ENCODE measurements around the gene FAM168A. TPM values are rescaled to one million over a fixed set of nuclear protein-coding genes. Genes with fewer than 3 reads are reported as not detected.

The FAM168A gene
- polyA plus RNA-seq, 2 of the 4 experiments (the other 2 are of a cell fraction): 15.3 to 19.2 TPM

DNA sequence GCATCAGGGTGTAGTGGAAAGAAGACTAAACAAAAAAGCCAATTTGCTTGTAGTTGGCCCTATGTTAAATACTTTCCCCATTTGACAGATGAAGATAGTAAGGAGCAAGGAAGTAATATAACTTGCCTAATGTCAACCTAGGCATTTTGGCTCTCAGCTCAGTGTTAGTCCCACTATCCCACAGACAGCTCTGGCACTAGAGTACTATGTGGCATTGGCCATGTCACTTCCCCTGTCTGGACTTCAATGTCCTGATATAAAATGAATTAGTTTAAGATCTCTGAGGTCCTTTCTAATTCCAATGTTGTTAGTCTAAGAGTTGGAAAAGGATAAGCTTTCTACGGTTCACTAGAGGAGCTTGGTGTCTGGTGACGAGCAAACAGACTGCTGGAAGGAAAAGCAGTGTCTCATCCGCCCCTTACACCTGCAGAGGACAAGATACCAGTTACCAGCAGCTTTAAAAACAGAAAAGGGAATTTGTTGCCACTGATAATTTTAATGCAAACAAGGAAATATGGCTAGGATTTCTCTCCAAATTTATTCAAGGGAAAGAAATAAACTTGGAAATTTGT is 129.2 kb downstream of the FAM168A start (continued):
- TF ChIP-seq KDM1A (IDR thresholded peaks at IDR 0.05; ENCODE audit: low read depth) (no peak), HDAC2 (IDR thresholded peaks at IDR 0.05) (no peak), PHF8 (IDR thresholded peaks at IDR 0.05; ENCODE audit: borderline replicate concordance, low read depth) (no peak), CHD4 (IDR thresholded peaks at IDR 0.05; ENCODE audit: borderline replicate concordance) (no peak), FOXS1 (CRISPR knock-in tag; IDR thresholded peaks at IDR 0.05) (no peak), ZFP36 (IDR thresholded peaks at IDR 0.05; ENCODE audit: borderline replicate concordance, partially characterized antibody) (no peak), TFCP2L1 (CRISPR knock-in tag; IDR thresholded peaks at IDR 0.05) (no peak)
- TF ChIP-seq, protein P1, sequence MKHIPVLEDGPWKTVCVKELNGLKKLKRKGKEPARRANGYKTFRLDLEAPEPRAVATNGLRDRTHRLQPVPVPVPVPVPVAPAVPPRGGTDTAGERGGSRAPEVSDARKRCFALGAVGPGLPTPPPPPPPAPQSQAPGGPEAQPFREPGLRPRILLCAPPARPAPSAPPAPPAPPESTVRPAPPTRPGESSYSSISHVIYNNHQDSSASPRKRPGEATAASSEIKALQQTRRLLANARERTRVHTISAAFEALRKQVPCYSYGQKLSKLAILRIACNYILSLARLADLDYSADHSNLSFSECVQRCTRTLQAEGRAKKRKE (CRISPR knock-in tag; IDR thresholded peaks at IDR 0.05; ENCODE audit: low read depth): no peak
- TF ChIP-seq, protein P2, sequence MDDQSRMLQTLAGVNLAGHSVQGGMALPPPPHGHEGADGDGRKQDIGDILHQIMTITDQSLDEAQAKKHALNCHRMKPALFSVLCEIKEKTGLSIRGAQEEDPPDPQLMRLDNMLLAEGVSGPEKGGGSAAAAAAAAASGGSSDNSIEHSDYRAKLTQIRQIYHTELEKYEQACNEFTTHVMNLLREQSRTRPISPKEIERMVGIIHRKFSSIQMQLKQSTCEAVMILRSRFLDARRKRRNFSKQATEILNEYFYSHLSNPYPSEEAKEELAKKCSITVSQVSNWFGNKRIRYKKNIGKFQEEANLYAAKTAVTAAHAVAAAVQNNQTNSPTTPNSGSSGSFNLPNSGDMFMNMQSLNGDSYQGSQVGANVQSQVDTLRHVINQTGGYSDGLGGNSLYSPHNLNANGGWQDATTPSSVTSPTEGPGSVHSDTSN (IDR thresholded peaks at IDR 0.05): no peak
- TF ChIP-seq, protein P3, sequence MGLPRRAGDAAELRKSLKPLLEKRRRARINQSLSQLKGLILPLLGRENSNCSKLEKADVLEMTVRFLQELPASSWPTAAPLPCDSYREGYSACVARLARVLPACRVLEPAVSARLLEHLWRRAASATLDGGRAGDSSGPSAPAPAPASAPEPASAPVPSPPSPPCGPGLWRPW (IDR thresholded peaks at IDR 0.05): no peak

DNA sequence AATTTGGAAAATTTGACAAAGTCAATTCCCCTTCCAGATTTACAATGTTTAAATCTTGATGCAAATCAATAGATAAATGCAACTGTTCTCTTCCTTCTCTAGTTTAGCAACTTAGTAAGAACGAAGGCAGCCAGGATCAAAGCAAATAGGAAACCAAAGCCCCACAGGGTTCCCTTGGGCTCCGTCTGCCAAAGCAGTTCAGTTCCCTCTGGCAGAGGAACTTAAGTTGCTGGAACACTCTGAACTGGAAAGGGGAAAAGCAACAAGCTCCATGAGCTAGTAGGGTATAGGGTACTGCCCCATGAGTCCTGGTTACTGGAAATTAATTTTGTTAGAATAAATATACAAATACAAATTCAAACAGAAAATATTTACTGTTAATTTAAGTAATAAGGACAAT is 130.4 kb downstream of the FAM168A start:
- Histone ChIP-seq H3K4me2 (no peak overlapping the region), H3K9me3 (no peaks in the 10 kb centered on the region), H3K27ac (no peak overlapping the region), H3K4me1 (no peaks in the 10 kb centered on the region), H3K4me3 (no peak overlapping the region)
- FAIRE-seq (no peak), DNase-seq (ENCODE audit: low read depth in 1 of 2, low spot score in 1 of 2) (no peak), ATAC-seq (no peak)
- ChIA-PET CTCF (interaction anchor here (9.1 kb wide), 1 partner anchor 12 kb away, joined by 43 read pairs; no protein-coding TSS in a partner anchor), POLR2A (no interaction called here)
- TF ChIP-seq HEYL (CRISPR knock-in tag; IDR thresholded peaks at IDR 0.05): no peak
- TF ChIP-seq, protein P4, sequence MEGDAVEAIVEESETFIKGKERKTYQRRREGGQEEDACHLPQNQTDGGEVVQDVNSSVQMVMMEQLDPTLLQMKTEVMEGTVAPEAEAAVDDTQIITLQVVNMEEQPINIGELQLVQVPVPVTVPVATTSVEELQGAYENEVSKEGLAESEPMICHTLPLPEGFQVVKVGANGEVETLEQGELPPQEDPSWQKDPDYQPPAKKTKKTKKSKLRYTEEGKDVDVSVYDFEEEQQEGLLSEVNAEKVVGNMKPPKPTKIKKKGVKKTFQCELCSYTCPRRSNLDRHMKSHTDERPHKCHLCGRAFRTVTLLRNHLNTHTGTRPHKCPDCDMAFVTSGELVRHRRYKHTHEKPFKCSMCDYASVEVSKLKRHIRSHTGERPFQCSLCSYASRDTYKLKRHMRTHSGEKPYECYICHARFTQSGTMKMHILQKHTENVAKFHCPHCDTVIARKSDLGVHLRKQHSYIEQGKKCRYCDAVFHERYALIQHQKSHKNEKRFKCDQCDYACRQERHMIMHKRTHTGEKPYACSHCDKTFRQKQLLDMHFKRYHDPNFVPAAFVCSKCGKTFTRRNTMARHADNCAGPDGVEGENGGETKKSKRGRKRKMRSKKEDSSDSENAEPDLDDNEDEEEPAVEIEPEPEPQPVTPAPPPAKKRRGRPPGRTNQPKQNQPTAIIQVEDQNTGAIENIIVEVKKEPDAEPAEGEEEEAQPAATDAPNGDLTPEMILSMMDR (IDR thresholded peaks at IDR 0.05): no peak
- WGBS (ENCODE audit: missing lambda C conversion rate): 87% methylated on average over 2 of the region's 2 CpGs

DNA sequence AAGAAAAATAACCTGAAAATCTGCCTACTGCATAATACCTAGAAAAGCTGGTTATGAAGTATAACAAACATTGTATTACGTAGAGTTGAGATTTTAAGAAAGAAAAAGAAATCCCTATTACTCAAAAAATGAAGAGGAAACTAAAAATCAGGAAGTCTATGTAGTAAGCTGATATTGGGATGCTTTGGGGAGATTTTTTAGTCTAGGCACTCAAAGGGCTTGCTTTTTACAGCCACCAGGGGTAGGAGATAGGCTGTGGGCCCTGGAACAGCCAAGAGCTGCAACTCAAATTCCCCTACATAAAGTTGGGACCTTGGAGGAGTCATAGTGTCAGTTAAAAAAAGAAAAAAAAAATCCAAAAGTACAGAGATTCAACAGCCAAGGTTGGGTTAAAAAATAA is 131.3 kb downstream of the FAM168A start:
- FAIRE-seq: no peak
- no peak overlapping the region for H3K4me3 ChIP-seq
- WGBS (ENCODE audit: missing lambda C conversion rate): 94% methylated on average over 1 of the region's 1 CpG
- POLR2A ChIA-PET: no interaction called here
- TF ChIP-seq, protein P5, sequence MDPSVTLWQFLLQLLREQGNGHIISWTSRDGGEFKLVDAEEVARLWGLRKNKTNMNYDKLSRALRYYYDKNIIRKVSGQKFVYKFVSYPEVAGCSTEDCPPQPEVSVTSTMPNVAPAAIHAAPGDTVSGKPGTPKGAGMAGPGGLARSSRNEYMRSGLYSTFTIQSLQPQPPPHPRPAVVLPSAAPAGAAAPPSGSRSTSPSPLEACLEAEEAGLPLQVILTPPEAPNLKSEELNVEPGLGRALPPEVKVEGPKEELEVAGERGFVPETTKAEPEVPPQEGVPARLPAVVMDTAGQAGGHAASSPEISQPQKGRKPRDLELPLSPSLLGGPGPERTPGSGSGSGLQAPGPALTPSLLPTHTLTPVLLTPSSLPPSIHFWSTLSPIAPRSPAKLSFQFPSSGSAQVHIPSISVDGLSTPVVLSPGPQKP (IDR thresholded peaks at IDR 0.05; ENCODE audit: low read depth, low read length): no peak
- no peak for TF ChIP-seq MAZ (IDR thresholded peaks at IDR 0.05; ENCODE audit: borderline replicate concordance, low read depth, low read length)
- TF ChIP-seq EHF (CRISPR knock-in tag; IDR thresholded peaks at IDR 0.05): no peak
- no peak for ATAC-seq
- no peaks in the 10 kb centered on the region for H3K4me1 ChIP-seq
- no peak for DNase-seq (ENCODE audit: low read depth in 1 of 2, low spot score in 1 of 2)
- CTCF ChIA-PET: interaction anchor here (0.6 to 9.1 kb wide), 4 partner anchors 9 to 102 kb away, joined by 3 to 43 read pairs (median 4); no protein-coding TSS in a partner anchor
- no peak overlapping the region for H3K4me2 ChIP-seq
- H3K9me3 ChIP-seq: no peaks in the 10 kb centered on the region
- no peak overlapping the region for H3K27ac ChIP-seq

DNA sequence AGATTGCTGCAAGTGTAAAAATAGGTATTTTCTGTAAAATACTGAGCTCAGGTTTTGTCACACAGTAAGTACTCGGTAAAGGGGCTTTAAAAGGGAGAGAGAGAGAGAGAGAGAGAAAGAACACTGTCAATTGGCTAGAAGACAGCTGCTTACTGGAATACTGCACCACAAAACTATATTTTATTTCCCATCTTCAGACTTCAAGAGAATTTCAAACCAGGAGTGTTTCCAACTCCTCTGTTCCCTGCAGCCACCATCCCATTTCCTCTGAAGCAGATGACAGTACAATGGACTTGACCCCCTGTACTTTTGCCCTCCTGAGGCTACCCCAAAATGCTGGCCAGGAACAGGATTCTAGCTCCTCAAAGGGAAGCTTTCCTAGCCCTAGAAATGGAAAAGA is 132.0 kb downstream of the FAM168A start:
- POLR2A ChIA-PET: no interaction called here
- 63% methylated on average over 1 of the region's 1 CpG for WGBS (ENCODE audit: missing lambda C conversion rate)
- TF ChIP-seq ZNF302 (CRISPR knock-in tag; IDR thresholded peaks at IDR 0.05): no peak
- TF ChIP-seq, protein P5 (IDR thresholded peaks at IDR 0.05; ENCODE audit: low read depth, low read length): no peak
- TF ChIP-seq POLR2A (IDR thresholded peaks at IDR 0.05; ENCODE audit: low read length): no peak
- TF ChIP-seq, protein P6, sequence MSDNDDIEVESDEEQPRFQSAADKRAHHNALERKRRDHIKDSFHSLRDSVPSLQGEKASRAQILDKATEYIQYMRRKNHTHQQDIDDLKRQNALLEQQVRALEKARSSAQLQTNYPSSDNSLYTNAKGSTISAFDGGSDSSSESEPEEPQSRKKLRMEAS (IDR thresholded peaks at IDR 0.05): no peak
- no peak for TF ChIP-seq TFCP2L1 (CRISPR knock-in tag; IDR thresholded peaks at IDR 0.05)
- no peak for TF ChIP-seq POLR2AphosphoS2 (conservative IDR thresholded peaks at IDR 0.05; ENCODE audit: low read length)
- TF ChIP-seq, protein P7, sequence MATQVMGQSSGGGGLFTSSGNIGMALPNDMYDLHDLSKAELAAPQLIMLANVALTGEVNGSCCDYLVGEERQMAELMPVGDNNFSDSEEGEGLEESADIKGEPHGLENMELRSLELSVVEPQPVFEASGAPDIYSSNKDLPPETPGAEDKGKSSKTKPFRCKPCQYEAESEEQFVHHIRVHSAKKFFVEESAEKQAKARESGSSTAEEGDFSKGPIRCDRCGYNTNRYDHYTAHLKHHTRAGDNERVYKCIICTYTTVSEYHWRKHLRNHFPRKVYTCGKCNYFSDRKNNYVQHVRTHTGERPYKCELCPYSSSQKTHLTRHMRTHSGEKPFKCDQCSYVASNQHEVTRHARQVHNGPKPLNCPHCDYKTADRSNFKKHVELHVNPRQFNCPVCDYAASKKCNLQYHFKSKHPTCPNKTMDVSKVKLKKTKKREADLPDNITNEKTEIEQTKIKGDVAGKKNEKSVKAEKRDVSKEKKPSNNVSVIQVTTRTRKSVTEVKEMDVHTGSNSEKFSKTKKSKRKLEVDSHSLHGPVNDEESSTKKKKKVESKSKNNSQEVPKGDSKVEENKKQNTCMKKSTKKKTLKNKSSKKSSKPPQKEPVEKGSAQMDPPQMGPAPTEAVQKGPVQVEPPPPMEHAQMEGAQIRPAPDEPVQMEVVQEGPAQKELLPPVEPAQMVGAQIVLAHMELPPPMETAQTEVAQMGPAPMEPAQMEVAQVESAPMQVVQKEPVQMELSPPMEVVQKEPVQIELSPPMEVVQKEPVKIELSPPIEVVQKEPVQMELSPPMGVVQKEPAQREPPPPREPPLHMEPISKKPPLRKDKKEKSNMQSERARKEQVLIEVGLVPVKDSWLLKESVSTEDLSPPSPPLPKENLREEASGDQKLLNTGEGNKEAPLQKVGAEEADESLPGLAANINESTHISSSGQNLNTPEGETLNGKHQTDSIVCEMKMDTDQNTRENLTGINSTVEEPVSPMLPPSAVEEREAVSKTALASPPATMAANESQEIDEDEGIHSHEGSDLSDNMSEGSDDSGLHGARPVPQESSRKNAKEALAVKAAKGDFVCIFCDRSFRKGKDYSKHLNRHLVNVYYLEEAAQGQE (IDR thresholded peaks at IDR 0.05): no peak
- TF ChIP-seq KDM1A (IDR thresholded peaks at IDR 0.05; ENCODE audit: low read depth): no peak

More for the DNA sequence above, 132.0 kb downstream of the FAM168A start:
- Histone ChIP-seq H3K4me3 (no peak overlapping the region), H3K27ac (no peak overlapping the region), H3K9me3 (no peaks in the 10 kb centered on the region), H3K4me1 (no peaks in the 10 kb centered on the region), H3K4me2 (no peak overlapping the region)
- CTCF ChIA-PET: interaction anchor here (0.9 to 9.1 kb wide), 6 partner anchors 8 to 196 kb away, joined by 3 to 43 read pairs (median 5); no protein-coding TSS in a partner anchor
- no peak for FAIRE-seq
- no peak for DNase-seq (ENCODE audit: low read depth in 1 of 2, low spot score in 1 of 2)
- ATAC-seq: no peak

Data from A549 (cell line).